CD8-positive, alpha-beta memory T cell (primary cell): ENCODE results near the gene HJURP. TPM values are rescaled to one million over a fixed set of nuclear protein-coding genes. Genes with fewer than 3 reads are reported as not detected.

Experiments
- CTCF ChIA-PET: fragments of 350-600 bp; sonication (Branson Sonifier 250); formaldehyde crosslinking; loops from one replicate; lab custom pipeline; 2021; ENCODE audit warnings: antibody characterized with exemption; lab: Charles Lee
- POLR2A ChIA-PET: fragments of 350-600 bp; sonication (Branson Sonifier 250); formaldehyde crosslinking; loops from one replicate; lab custom pipeline; 2021; ENCODE audit warnings: antibody characterized with exemption; lab: Charles Lee
- DNase-seq, 5 donors: peaks; one replicate each; pipeline versions ENCODE4 v3.0.0 to v3.0.0-alpha.2; 2020 to 2022; ENCODE audit warnings: mixed read lengths in 1 of 5
- H3K27ac ChIP-seq: one replicate; pipeline ENCODE4 v1.7.0; 2013; ENCODE audit warnings: low read depth, mild to moderate bottlenecking, low read length, moderate library complexity
- H3K27me3 ChIP-seq: 2 replicates; pipeline ENCODE4 v1.7.0; 2013; ENCODE audit warnings: low read length, mild to moderate bottlenecking; ENCODE audit not compliant: insufficient read depth, poor library complexity, severe bottlenecking
- H3K36me3 ChIP-seq: 2 replicates; pipeline ENCODE4 v1.7.0; 2013; ENCODE audit warnings: mild to moderate bottlenecking, low read length, moderate library complexity; ENCODE audit not compliant: insufficient read depth
- H3K4me1 ChIP-seq: 2 replicates; pipeline ENCODE4 v1.7.0; 2013; ENCODE audit warnings: mild to moderate bottlenecking, low read length, moderate library complexity; ENCODE audit not compliant: insufficient read depth
- H3K4me3 ChIP-seq: 2 replicates; pipeline ENCODE4 v1.7.0; 2013; ENCODE audit warnings: mild to moderate bottlenecking, low read length
- H3K9me3 ChIP-seq: 2 replicates; pipeline ENCODE4 v1.7.0; 2013; ENCODE audit warnings: mild to moderate bottlenecking, low read length
- H3K27ac Mint-ChIP-seq, 8 donors: one replicate each; pipeline ENCODE4 v1.8.0; 2020 to 2021; ENCODE audit warnings: mixed read lengths in 8 of 8, mild to moderate bottlenecking in 6 of 8, inconsistent platforms in 3 of 8, moderate library complexity in 3 of 8
- H3K27me3 Mint-ChIP-seq, 2 donors: one replicate each; pipeline ENCODE4 v1.8.0; 2020 to 2021; ENCODE audit warnings: mixed read lengths in 2 of 2, mild to moderate bottlenecking in 1 of 2, moderate library complexity in 1 of 2
- H3K36me3 Mint-ChIP-seq, 3 donors: one replicate each; pipeline ENCODE4 v1.8.0; 2020 to 2021; ENCODE audit warnings: mixed read lengths in 3 of 3, inconsistent platforms in 1 of 3, mild to moderate bottlenecking in 1 of 3
- H3K4me1 Mint-ChIP-seq, 3 donors: one replicate each; pipeline ENCODE4 v1.8.0; 2020 to 2021; ENCODE audit warnings: mixed read lengths in 3 of 3, inconsistent platforms in 1 of 3, mild to moderate bottlenecking in 1 of 3
- H3K4me3 Mint-ChIP-seq, 7 donors: one replicate each; pipeline ENCODE4 v1.8.0; 2020 to 2021; ENCODE audit warnings: mixed read lengths in 7 of 7, mild to moderate bottlenecking in 6 of 7, moderate library complexity in 4 of 7, inconsistent platforms in 2 of 7
- H3K9me3 Mint-ChIP-seq, 5 donors: one replicate each; pipeline ENCODE4 v1.8.0; 2020 to 2022; ENCODE audit warnings: mixed read lengths in 5 of 5, mild to moderate bottlenecking in 3 of 5, moderate library complexity in 2 of 5, inconsistent platforms in 1 of 5
- polyA plus RNA-seq: library from polyadenylated mRNA; unstranded; fragments of 300-500 nt; fragmentation: Illumina TruSeq; gene quantifications from one replicate; pipeline ENCODE4 v1.2.3, GENCODE V29; 2021
- total RNA-seq, 2 experiments: library from RNA; stranded (reverse); gene quantifications; one replicate each; pipeline ENCODE4 v1.2.3, GENCODE V29; 2021

The HJURP gene
- total and polyA plus RNA-seq, 3 experiments from 2014 or later = 37.9 to 41.2 TPM; not detected in 1

DNA sequence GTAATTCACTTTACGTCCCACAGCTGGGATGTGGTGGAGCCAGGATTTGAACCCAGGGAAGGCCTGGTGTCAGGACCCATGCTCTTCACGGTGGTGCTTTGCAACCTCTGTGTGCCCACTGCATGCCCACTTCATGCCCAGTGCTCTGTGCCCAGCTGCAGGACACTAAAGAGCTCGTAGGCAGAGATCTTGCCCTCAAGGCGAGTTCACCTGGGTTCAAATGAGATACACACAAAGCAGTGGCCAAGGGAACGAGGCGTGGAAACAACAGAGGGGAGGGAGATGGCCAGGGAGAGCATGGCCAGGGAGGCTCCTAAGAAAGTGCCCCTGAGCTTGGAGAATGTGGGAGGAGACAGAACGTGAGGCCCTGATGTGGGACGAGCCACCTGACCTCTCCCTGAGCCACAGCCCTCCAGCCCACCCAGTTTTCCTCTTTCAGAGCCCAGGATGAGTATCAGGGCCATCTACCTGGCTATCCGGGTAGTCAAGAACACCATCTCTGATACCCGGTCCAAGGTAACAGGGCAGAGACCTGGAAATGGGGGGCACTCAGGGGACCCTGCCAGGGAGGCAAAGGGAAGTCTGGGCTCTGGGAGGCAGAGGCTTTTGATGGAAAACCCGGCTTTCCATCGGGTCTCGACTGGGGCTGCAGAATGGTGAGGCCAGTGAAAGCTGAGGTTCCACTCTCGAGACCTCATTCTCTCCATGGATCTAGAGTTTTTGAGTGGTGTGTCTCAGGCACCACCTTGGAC lies 55.8 kb downstream of the HJURP start:
- Mint-ChIP-seq H3K4me1 (peaks cover 3 to 5% (median 4%) of the 10 kb centered on the region in 3 donors), H3K36me3 (no peaks in the 10 kb centered on the region), H3K4me3 (no peak overlapping the region), H3K9me3 (no peaks in the 10 kb centered on the region), H3K27ac (no peak overlapping the region), H3K27me3 (peaks cover 0 to 19% of the 10 kb centered on the region in 2 donors)
- no peaks in the 10 kb centered on the region for H3K9me3 ChIP-seq
- H3K27me3 ChIP-seq = no peaks in the 10 kb centered on the region
- no peak overlapping the region for H3K27ac ChIP-seq
- ChIA-PET POLR2A (no interaction called here), CTCF (no interaction called here)
- no peak overlapping the region for H3K4me3 ChIP-seq
- no peaks in the 10 kb centered on the region for H3K36me3 ChIP-seq
- DNase-seq = peak in 1 of 5 donors; percentile 31
- H3K4me1 ChIP-seq = no peaks in the 10 kb centered on the region

DNA sequence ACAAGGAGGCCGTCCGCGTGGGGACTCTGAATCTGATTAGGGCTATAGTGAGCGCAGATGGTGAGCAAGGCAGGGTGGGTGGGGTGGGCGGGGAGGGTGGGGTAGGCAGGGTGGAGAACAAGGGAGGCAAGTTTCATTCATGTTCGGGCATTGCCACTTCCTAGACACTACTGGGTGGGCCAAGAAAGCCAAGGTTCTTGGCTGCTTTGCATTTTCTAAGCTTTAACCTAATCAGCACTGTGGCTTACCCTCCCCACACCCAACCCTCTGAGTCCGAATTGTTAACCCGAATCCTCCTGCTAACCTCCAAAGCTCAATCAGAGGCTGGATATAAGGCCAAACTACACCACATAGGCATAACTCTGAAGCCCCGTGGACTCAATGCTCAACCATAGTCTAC lies 58.1 kb downstream of the HJURP start:
- H3K36me3 Mint-ChIP-seq = no peaks in the 10 kb centered on the region
- no peaks in the 10 kb centered on the region for H3K36me3 ChIP-seq
- DNase-seq = no peak
- H3K4me1 ChIP-seq = no peaks in the 10 kb centered on the region
- no peaks in the 10 kb centered on the region for H3K9me3 ChIP-seq
- CTCF ChIA-PET = no interaction called here
- no peak overlapping the region for H3K27ac Mint-ChIP-seq
- H3K9me3 Mint-ChIP-seq = no peaks in the 10 kb centered on the region
- no peak overlapping the region for H3K27ac ChIP-seq
- H3K27me3 Mint-ChIP-seq = peaks cover 3 to 12% of the 10 kb centered on the region in 2 donors
- no peak overlapping the region for H3K4me3 Mint-ChIP-seq
- POLR2A ChIA-PET = no interaction called here
- H3K4me3 ChIP-seq = no peak overlapping the region
- peaks cover 2 to 3% (median 2%) of the 10 kb centered on the region in 3 donors for H3K4me1 Mint-ChIP-seq
- H3K27me3 ChIP-seq = no peaks in the 10 kb centered on the region

DNA sequence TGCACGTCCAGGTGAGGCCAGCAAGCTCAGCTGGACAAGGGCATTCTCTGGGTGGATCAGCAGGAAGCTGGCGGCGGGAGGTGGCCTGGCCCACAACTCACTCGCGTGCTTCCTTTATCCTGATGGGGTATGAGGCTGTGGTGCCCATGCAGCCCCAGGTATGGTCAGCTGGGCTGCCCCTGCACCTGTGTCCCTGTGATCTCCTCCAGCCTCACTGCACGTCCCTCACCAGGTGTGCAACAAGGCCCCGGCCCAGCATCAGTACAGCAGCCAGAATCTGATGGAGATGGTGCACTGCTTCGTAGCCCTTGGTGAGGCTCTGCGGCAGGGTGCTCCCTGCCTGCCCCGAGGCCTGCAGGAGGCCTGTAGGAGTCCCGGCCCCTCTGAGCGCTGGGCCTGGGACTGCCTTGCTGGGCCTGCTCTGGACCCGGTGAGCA lies 58.6 kb downstream of the HJURP start:
- CTCF ChIA-PET = no interaction called here
- Histone ChIP-seq H3K9me3 (no peaks in the 10 kb centered on the region), H3K4me1 (no peaks in the 10 kb centered on the region), H3K27me3 (no peaks in the 10 kb centered on the region), H3K27ac (no peak overlapping the region), H3K4me3 (no peak overlapping the region), H3K36me3 (no peaks in the 10 kb centered on the region)
- peaks cover 4 to 17% of the 10 kb centered on the region in 2 donors for H3K27me3 Mint-ChIP-seq
- no peaks in the 10 kb centered on the region for H3K36me3 Mint-ChIP-seq
- POLR2A ChIA-PET = no interaction called here
- H3K27ac Mint-ChIP-seq = no peak overlapping the region
- no peaks in the 10 kb centered on the region for H3K9me3 Mint-ChIP-seq
- no peaks in the 10 kb centered on the region for H3K4me1 Mint-ChIP-seq
- no peak for DNase-seq
- H3K4me3 Mint-ChIP-seq = no peak overlapping the region

DNA sequence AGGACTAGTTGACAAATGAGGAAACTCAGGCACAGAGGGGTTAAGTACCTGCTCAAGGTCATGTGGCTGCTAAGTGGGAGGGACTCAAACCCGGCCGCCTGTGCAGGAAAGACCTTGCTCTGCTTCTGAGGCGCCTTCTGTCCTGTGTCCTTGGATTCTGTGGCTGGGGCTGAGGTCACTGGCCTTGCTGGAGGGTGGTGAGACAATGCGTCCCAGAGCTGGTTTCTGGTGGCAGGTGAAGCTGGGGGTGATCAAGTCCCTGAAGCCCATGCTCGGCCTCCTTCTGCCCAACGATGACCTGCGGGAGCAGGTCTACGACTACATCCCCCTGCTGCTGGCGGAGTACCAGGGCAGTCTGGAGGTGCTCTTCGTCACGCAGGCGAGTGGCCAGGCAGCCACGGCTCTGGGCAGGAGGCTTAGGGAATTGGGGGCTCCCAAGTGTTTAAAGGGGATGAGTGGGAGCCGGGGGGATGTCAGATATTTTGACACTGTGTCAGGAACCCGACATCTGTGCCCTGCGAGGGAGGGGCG lies 60.1 kb downstream of the HJURP start:
- Histone ChIP-seq H3K27ac (no peak overlapping the region), H3K4me1 (no peaks in the 10 kb centered on the region), H3K4me3 (no peak overlapping the region), H3K9me3 (no peaks in the 10 kb centered on the region), H3K27me3 (no peaks in the 10 kb centered on the region), H3K36me3 (no peaks in the 10 kb centered on the region)
- ChIA-PET CTCF (no interaction called here), POLR2A (no interaction called here)
- Mint-ChIP-seq H3K4me1 (no peaks in the 10 kb centered on the region), H3K4me3 (no peak overlapping the region), H3K27me3 (peaks cover 5 to 19% of the 10 kb centered on the region in 2 donors), H3K27ac (no peak overlapping the region), H3K36me3 (no peaks in the 10 kb centered on the region), H3K9me3 (no peaks in the 10 kb centered on the region)
- no peak for DNase-seq

DNA sequence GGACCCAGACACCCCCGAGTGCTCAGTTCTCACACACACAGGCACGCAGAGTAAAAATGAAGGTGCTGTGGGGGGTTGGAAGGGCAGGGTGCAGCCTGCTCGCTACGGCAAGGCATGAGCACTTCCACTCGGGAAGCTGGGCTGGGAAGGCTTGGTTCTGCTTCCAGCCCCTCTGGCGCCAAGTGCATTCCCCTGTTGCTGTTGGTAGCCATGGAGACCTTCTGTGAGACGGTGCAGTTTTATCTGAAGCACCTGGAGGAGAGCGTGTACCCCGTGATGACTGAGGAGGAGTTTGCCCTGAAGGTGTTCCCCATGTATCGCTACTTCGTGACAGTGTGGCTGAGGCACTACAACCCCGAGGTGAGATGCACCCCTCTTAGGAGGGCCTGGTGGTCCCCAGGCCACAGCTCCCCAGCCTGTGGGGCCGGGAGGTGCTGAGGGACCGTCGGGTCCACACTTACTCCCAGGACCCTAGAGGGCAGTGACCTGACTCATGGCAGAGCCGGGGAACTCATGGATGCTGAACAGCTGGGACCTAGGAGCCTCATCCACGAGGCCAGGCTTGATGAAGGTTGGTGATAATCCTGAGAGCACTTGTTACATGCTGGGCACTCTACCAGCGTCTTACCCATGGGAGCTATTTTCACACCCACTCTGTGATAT lies 60.7 kb downstream of the HJURP start:
- Histone ChIP-seq H3K27me3 (no peaks in the 10 kb centered on the region), H3K27ac (no peak overlapping the region), H3K9me3 (no peaks in the 10 kb centered on the region), H3K4me3 (no peak overlapping the region), H3K36me3 (no peaks in the 10 kb centered on the region), H3K4me1 (no peaks in the 10 kb centered on the region)
- Mint-ChIP-seq H3K4me3 (no peak overlapping the region), H3K27me3 (peaks cover 5 to 19% of the 10 kb centered on the region in 2 donors), H3K27ac (no peak overlapping the region), H3K4me1 (peaks cover 0 to 3% (median 0%) of the 10 kb centered on the region in 3 donors), H3K36me3 (no peaks in the 10 kb centered on the region), H3K9me3 (no peaks in the 10 kb centered on the region)
- DNase-seq = no peak
- CTCF ChIA-PET = no interaction called here
- POLR2A ChIA-PET = no interaction called here

DNA sequence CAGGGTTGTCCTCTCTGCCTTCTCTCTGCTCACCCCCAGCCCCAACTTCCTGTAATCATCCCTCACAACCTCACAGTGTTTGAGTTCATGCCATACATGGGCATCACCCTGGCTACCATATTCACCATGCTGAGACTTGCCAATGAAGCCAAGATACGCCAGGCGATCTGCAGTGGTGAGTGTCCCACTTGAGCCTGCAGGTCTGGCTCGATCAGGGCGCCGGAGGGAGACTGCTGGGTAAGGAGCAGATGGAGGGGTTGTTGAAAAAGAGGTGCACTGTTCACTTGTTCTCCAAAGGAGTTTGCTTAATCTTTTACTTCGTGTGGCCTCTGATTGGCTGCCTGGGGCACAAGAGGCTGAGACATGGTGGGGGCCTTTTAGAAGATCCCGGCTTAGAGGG lies 61.6 kb downstream of the HJURP start:
- no peaks in the 10 kb centered on the region for H3K9me3 ChIP-seq
- no peak for DNase-seq
- ChIA-PET CTCF (no interaction called here), POLR2A (no interaction called here)
- Mint-ChIP-seq H3K4me3 (no peak overlapping the region), H3K27me3 (peaks cover 5 to 15% of the 10 kb centered on the region in 2 donors), H3K9me3 (no peaks in the 10 kb centered on the region), H3K27ac (no peak overlapping the region), H3K36me3 (no peaks in the 10 kb centered on the region), H3K4me1 (peaks cover 0 to 3% (median 0%) of the 10 kb centered on the region in 3 donors)
- H3K4me1 ChIP-seq = no peaks in the 10 kb centered on the region
- H3K36me3 ChIP-seq = no peaks in the 10 kb centered on the region
- H3K27me3 ChIP-seq = no peaks in the 10 kb centered on the region
- H3K27ac ChIP-seq = no peak overlapping the region
- H3K4me3 ChIP-seq = no peak overlapping the region

DNA sequence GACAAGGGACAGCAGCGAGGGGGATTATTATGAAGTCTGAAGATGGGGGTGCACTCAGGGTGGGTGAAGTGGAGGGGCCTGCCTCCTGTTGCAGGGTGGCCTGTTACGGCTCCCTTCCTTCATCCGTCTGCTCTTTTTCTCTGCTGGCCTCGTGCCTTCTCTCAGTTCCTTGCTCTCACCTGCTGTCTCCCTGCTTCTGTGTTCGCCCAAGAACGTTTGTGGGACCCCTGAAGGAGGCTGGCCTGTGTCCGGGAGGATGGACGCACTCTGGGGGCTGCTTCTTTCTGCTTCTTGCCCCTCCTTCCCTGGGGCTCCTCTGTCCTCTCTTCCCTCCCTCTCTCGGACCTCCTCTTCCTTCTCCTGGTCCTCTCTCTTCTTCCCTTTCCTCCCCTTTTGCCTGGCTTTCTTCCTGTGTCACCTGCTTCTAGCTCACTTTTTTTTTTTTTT lies 62.4 kb downstream of the HJURP start:
- Mint-ChIP-seq H3K27me3 (peaks cover 5 to 15% of the 10 kb centered on the region in 2 donors), H3K9me3 (no peaks in the 10 kb centered on the region), H3K4me3 (no peak overlapping the region), H3K27ac (no peak overlapping the region), H3K36me3 (no peaks in the 10 kb centered on the region), H3K4me1 (peaks cover 0 to 3% (median 0%) of the 10 kb centered on the region in 3 donors)
- CTCF ChIA-PET = no interaction called here
- DNase-seq = no peak
- Histone ChIP-seq H3K9me3 (no peaks in the 10 kb centered on the region), H3K27me3 (no peaks in the 10 kb centered on the region), H3K4me1 (no peaks in the 10 kb centered on the region), H3K27ac (no peak overlapping the region), H3K4me3 (no peak overlapping the region), H3K36me3 (no peaks in the 10 kb centered on the region)
- POLR2A ChIA-PET = no interaction called here
